ENCODE results near the gene RAPGEFL1.
"Not testable (repeated sequence)": the region's sequence is repeated elsewhere in the genome, so short reads cannot be mapped to it uniquely, and the experiment has no call there.

RAPGEFL1 gene

DNA sequence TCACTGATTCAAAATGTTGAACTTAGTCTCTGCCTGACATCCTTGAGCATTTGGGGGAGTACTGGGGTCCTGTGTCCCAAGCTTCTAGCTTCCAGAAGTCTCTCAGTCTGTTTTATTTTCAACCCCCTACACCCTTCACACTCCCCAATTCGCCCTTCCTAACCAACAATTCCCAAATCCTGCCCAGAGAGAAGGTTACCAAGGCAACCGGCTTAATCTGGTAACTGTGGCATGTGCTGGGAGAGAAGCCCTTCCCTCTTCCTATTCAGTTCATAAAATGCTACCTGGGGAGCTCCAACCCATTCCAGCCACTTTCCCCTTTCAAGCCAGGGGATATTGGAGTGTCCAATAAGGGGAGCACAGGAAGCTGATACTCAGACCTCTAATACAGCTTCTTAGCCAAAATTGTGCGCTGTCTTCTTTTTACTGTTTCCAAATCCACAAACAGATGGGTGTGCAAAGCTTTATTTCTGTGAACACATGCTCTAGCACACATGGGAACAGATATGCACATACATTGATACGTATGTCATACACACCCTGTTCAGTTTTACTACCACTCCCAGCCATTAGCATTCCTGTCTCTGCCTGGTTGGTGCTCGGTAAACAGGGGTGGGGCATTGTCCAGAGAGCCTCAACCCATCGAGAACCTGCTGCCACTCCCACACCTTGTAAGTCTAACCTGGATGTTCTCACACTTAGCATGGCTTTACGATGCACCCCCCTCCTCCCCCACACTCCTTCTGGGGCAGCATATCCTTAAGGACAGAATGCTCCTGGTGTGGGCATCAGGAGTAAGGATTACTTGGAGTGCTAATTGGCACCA is 1.1 kb upstream of the RAPGEFL1 start:
- no peak for FAIRE-seq

DNA sequence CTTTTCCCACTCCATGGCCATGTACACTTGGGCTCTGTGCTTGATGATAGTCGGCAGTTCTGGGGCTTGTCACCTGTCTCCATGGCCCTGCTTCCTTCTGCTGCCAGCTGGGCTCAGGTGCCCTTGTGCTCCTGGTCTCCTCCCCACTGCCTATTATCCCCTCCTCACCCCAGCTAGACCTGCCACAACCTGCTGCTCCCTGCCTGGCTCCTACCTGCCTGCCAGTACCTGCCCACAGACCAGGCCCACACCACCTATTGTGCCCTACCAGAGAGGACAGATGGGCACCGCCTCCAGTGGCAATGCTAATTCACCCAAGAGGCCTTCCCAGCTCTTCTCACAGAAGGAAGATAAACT is 538 bp upstream of the RAPGEFL1 start:
- no peak for FAIRE-seq

DNA sequence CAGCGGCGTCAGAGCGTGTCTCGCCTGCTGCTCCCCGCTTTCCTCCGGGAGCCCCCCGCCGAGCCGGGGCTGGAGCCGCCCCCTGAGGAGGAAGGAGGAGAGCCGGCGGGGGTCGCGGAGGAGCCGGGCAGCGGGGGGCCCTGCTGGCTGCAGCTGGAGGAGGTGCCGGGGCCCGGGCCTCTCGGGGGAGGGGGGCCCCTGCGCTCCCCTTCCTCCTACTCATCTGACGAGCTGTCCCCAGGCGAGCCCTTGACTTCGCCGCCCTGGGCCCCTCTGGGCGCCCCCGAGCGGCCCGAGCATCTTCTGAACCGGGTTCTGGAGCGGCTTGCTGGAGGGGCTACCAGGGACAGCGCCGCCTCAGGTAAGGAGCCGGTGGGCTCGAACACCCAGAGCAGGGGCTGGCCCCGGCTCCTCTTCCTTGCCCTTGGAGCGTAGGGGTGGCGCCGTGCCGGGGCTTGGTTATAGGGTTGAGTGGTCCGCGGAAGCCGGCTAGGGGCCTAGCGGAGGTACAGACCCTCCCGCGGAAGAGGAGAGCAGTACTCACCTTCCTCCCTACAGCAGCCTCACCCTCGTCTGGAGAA is 841 bp downstream of the RAPGEFL1 start:
- FAIRE-seq: no peak

DNA sequence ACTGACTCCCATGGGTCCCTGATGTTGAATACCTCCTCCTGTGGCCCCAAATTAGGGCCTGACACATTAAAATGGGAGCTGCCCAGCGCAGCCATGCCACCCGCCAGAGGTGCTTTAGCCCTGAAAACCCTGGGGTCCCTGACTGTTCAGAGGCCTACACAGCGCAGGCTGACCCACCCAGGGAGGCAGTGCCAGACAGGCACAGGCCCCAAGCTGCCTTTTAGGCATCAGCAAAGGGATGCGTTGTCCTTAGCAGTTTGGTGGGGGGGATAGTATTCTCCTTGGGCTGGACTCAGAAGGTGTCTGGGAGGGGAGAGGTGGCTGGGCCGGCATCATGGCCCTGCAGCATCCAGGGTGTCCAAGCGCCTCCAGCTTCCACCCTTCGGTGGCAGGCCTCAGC is 1.4 kb downstream of the RAPGEFL1 start:
- FAIRE-seq: no peak

DNA sequence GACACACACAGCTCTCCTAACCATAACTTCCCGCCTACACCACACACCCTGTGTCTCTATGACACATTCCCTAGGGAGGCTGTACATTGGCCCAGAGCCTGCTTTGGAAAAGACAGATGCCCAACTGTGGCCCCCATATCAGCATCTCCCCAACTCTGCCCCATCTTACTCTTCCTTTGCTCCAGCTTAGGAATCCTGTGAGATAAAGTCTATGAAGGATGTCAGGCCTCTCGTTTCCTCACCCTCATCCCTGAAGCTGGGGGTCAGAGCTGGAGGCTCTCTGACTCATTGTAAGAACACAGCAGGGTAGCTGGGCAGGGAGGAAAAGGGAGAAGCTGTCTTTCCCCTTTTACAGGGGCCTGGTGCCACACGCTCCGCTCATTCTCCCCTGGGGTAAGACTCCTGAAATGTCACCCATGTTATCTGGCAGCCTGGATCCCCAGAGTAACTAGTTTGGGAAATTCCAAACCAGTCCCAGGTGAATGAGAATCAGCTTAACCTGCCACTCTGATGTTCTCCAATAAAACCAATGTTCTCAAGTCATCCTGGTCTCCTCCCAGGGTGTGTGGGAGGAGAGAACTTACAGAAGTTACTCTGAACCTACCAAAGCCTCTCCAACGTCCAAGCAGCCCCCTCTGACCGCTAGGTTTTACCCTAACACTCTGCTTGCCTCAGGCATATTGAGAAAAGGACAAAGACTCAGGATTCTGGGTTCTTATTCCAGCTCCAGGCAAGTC is 2.8 kb downstream of the RAPGEFL1 start:
- no peak for FAIRE-seq

DNA sequence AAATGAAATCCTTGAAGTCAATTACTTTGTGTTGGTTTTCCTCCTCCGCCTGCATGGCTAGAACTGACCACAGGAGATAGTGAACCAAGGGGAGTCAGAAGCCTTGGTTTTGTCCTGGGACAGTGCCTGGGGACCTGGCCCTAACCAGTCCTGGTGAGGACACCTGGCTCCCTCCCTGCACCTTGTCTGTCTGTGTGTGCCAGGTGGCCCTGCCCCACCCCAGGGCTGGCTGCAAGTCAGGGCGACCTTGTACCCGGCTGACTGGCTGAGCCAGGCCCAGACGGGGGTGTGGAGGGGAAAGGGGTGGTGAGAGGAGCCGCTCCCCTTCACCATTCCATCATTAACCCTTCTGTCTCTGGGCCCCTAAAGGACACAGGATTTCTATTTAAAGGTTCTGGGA is 3.4 kb downstream of the RAPGEFL1 start:
- FAIRE-seq: no peak

DNA sequence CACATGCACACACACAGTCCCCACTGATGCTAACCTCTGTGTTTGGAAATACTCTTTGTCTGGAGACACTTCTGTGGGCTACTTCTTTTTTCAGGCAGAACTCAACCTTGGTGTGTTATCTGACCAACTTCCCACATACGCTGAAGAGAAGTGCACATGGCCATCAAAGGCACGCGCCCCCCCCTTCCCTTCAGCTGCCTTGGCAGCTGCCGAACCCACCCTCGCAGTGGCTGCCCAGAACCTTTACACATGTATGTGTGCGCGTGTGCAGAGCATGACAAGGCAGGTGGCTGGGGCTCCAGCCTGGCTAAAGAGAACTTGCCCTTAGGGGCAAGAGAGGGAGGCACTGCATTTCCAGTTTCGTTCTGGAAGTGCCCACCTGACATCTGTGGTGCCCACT is 3.9 kb downstream of the RAPGEFL1 start:
- FAIRE-seq: no peak

DNA sequence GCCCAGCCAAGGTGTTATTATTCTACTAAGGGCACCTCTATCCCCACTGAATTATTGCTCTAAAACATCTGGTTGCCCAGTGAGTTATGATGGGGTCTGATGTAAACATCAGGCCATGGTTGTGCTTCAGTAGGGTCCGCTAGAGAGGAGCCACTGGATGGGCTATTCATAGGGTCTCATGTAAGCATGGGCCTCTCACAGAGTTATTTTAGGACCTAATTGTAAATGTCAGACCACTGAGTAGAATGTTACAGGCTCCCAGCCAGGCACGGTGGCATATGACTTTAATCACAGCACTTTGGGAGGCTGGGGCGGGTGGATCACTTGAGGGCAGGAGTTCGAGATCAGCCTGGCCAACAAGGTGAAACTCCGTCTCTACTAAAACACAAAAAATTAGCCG is 5.3 kb downstream of the RAPGEFL1 start:
- no peak for FAIRE-seq

DNA sequence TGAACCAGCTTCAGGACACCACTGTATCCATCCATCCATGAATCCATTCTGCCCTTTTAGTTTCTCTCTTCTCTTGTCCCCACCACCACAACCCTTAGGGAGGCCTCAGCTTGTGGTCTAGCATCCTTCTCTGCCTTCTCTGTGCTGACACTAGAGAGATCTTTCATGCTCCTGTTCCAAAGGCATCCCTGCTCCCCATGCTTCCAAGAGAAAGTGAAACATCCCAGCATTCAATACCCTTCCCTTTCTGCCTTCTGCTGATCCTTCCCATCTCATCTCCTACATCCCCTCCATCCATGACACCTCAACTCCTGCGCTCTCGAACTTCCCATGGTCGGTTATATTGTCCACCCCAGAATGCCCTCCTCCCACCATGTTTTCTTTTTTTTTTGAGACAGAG is 10.0 kb downstream of the RAPGEFL1 start:
- no peak for FAIRE-seq

DNA sequence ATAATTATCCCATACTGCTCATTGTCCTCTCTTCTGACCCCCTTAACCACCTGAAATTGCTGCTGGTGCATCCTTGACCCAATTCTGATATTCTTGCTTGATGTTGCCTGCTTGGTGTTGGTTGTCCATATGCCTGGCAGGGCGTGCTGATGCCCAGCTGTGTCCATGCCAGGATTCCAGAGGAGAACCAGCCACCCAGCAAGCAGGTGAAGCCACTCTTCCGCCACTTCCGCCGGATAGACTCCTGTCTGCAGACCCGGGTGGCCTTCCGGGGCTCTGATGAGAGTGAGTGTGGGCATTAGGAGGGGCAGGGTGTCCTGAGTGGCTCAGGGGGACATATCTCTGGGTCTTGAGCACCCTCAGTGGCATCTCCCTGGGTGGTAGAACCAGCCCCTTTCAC is 11.4 kb downstream of the RAPGEFL1 start:
- FAIRE-seq: no peak

DNA sequence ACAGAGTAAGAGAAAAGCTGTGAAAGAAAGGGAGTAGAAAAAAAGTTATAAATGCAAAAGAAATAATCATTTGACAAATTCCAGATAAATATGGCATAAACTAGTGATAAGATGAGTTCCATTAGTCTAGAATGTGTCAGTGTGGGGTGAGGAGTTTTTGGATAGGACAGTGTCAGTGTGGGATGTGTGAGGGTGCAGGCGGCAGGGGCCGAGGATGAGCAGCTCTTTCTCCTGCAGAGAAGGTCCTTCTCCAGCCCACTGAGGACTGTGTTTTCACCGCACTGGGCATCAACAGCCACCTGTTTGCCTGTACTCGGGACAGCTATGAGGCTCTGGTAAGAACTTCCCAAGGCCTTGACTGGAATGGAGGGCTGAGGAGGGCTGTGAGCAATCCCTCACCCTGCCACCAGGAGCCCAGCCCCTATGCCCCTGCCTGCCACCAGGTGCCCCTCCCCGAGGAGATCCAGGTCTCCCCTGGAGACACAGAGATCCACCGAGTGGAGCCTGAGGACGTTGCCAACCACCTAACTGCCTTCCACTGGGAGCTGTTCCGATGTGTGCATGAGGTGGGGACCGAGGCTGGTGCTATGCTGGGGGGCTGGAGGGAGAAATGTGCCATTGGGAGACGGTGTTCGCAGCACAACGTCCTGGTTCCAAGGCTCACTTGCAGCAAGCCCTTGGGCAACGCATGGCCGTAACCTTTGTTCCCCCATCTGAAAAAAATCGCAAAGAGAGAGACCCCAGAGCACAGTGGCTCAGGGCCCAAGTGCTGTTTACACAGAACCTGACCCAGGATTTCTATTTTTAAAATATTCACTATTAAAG is 13.1 kb downstream of the RAPGEFL1 start:
- FAIRE-seq: no peak

DNA sequence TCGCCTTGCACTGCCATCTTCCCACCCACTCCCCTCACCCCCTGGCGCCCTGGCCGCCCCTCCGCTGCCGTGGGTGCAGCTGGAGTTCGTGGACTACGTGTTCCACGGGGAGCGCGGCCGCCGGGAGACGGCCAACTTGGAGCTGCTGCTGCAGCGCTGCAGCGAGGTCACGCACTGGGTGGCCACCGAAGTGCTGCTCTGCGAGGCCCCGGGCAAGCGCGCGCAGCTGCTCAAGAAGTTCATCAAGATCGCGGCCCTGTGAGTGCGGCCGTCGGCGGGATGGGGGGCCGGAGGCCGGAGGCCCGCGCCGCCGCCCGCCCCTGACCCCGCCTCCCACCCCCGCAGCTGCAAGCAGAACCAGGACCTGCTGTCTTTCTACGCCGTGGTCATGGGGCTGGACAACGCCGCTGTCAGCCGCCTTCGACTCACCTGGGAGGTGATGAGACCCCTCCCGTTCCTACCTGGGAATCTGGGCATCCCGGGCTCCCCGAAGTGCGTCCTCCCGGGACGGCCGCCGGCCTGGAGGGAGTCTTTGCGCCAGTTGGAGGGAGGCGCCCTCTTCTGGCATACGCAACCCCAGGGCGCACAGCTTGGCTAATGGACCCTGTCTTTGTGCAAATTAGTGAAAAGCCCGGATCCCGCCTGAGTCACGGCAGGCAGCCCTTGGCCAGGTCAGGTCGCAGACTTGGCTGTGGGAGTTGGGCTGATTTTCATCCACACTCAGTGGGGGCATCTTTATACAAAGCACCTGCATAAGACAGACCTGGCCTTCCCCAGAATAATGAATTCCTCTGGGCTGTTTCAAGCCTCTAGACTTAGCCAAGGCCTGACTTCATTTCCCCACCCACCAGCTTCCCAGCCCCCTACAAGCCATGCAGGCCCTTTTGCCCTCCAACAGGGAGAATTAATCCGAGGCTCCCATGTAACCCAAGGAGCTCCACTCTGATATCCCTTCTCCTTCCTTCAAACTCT is 14.3 kb downstream of the RAPGEFL1 start:
- no peak for FAIRE-seq

DNA sequence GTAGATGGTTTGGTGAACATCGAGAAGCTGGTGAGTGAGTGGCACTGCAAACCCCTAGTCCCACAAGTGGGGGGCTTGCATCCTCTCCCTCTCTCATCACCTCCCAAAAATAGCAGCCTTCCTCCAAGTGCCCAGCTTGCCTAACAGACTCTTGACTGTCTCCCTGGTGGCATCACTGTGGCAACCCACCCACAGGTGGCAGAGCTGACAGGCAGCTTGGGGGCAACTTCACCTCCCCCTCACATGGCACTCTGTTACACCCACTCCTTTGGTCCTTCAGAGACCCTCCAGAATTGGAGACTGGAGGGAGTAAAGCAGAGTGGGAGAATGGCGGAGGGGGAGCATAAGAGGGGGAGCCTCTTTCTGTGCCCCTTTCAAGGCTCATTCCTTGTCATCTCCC is 15.7 kb downstream of the RAPGEFL1 start:
- FAIRE-seq: no peak

DNA sequence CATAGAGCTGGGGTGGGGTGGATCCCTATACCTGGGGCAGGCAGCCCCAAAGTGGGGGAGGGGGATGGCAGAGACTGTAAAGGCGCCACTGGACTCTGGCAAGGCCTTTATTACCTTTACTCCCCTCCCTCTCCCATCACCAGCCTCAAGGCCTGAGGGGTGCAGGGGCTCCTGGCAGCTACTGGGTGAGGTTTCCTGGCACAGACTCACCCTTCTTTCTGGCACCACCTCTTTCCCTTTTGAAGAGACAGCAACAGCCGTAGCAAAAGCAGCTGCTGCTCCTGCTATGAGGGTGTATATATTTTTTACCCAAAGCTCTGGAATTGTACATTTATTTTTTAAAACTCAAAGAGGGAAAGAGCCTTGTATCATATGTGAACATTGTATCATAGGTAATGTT is 17.6 kb downstream of the RAPGEFL1 start:
- FAIRE-seq: no peak

DNA sequence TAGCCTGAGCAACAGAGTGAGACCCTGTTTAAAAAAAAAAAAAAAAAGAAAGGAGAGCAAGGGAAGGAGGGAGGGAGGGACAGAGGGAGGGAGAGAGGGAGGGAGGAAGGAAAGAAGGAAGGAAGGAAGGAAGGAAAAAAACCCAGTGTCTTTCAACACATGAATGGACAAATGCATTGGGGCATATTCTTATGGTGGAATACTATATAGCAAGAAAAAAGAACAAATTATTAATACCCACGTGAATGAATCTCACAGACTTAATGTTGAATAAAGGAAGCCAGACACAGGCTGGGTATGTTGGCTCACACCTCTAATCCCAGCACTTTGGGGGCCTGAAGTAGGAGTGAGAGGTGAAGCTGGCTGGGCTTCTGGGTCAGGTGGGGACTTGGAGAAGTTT is 20.3 kb downstream of the RAPGEFL1 start:
- no peak for FAIRE-seq

DNA sequence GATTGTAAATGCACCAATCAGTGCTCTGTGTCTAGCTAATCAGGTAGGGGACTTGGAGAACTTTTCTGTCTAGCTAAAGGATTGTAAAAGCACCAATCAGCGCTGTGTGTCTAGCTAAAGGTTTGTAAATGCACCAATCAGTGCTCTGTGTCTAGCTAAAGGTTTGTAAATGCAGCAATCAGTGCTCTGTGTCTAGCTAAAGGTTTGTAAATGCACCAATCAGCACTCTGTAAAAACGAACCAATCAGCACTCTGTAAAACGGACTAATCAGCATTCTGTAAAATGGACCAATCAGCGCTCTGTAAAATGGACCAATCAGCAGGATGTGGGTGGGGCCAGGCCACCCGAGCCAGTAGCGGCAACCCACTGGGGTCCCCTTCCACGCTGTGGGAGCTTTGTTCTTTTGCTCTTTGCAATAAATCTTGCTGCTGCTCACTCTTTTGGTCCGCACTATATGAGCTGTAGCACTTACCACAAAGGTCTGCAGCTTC is 20.7 kb downstream of the RAPGEFL1 start:
- not testable (repeated sequence) for FAIRE-seq

DNA sequence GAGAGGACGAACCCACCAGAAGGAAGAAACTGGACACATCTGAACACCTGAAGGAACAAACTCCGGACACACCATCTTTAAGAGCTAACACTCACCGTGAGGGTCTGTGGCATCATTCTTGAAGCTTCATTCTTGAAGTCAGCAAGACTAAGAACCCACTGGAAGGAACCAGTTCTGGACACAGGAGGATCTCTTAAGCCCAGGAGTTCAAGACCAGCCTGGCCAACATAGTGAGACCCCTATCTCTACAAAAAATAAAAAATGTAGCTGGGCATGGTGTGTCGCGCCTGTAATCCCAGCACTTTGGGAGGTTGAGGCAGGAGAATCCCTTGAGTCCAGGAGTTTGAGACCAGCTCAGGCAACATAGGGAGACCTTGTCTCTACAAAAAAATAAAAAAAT is 21.3 kb downstream of the RAPGEFL1 start:
- FAIRE-seq: no peak

DNA sequence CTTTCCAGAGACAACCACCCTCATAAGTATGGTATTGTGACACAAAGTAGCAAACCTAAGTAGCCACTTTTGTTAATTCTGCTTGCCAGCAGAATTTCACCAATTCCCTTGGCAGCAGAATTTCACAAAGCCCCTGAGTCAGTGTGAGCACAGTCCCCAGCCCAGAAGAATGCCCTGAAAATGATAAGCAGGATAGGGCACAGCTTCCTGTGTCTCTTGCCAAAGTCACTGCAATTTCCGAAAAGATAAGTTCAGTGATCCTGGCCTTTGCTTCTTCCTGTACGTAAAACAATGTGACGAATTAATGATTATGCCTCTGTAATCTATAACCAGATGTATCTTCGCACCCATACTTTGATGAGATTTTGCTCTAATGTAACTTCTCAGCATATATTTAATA is 25.9 kb downstream of the RAPGEFL1 start:
- no peak for FAIRE-seq

DNA sequence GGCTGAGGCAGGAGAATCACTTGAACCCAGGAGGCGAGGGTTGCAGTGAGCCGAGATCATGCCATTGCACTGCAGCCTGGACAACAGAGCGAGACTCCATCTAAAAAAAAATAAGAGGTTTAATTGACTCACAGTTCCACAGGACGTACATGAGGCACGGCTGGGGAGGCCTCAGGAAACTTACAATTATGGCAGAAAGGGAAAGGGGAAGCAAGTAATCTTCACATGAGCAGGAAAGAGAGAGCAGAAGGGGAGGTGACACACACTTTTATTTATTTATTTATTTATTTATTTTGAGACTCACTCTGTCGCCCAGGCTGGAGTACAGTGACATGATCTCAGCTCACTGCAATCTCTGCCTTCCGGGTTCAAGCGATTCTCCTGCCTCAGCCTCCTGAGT is 28.9 kb downstream of the RAPGEFL1 start:
- FAIRE-seq: not testable (repeated sequence)

DNA sequence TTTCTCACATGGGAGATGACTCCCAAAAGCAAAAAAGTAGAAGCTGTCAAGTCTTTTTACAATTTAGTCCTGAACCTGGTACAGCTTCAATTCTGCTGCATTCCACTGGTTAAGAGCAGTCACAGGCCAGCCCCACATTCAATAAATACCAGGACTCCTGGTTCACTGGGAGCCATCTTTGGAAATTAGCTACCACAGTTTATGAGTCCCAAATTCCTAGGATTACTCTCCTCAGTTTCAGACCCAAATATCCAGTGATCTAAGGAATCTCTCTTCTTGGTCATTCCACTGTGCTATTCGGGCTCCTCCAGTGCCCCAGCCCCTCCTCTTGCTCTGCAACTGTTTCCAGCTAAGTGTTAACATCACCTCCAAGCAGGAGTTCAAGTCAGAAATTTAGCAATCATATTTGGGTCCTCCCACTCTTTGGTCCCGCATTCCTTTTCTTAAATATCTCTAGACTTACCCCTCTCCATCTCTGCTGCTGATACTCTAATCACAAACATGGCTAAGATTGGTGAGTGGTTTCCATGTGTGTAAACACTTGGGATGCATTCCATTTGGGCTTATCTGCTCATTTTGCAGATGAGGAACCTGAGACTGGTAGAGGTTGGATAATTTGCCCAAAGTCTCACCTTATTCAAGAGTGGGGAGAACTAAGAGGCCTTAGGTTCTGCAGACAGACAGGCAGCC is 32.3 kb downstream of the RAPGEFL1 start:
- no peak for FAIRE-seq

DNA sequence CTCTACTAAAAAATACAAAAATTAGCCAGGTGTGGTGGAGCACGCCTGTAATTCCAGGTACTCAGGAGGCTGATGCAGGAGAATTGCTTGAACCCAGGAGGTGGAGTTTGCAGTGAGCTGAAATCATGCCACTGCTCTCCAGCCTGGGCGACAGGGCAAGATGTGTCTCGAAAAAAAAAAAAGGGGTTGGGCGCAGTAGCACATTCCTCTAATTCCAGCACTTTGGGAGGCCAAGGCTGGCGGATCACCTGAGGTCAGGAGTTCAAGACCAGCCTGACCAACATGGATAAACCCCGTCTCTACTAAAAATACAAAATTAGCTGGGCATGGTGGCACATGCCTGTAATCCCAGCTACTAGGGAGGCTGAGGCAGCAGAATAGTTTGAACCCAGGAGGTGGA is 36.6 kb downstream of the RAPGEFL1 start:
- FAIRE-seq: not testable (repeated sequence)

All from TTC549 (cell line).